WTC11 (cell line): Measurements from ENCODE around the gene MID1. TPM values are rescaled to one million over a fixed set of nuclear protein-coding genes. Genes with fewer than 3 reads are reported as not detected.

Experiments
- ATAC-seq: fragments of 200-7000 bp; cut with Tn5 transposase; 2 replicates; pipeline ENCODE4 v1.10.0; 2021; ENCODE audit warnings: mild to moderate bottlenecking, moderate library complexity
- CTCF ChIA-PET: fragments of 300-600 bp; sonication (Branson Sonifier 250); formaldehyde crosslinking; loops from one replicate; lab custom pipeline; 2021; ENCODE audit warnings: antibody characterized with exemption; lab: Charles Lee
- POLR2A ChIA-PET: fragments of 350-600 bp; sonication (Branson Sonifier 250); formaldehyde crosslinking; loops from one replicate; lab custom pipeline; 2021; ENCODE audit warnings: antibody characterized with exemption; lab: Charles Lee
- DNase-seq: peaks from one replicate; pipeline ENCODE4 v3.0.0; 2021; ENCODE audit warnings: low spot score
- H3K27ac Mint-ChIP-seq: 2 replicates; pipeline ENCODE4 v1.8.0; 2021; ENCODE audit warnings: mixed read lengths
- H3K27me3 Mint-ChIP-seq: 2 replicates; pipeline ENCODE4 v1.8.0; 2021; ENCODE audit warnings: low read depth, mild to moderate bottlenecking, moderate library complexity, mixed read lengths
- H3K36me3 Mint-ChIP-seq: 2 replicates; pipeline ENCODE4 v1.8.0; 2021; ENCODE audit warnings: mixed read lengths
- H3K4me1 Mint-ChIP-seq: 2 replicates; pipeline ENCODE4 v1.8.0; 2022; ENCODE audit warnings: mixed read lengths
- H3K4me3 Mint-ChIP-seq: 2 replicates; pipeline ENCODE4 v1.8.0; 2021; ENCODE audit warnings: mild to moderate bottlenecking, moderate library complexity, mixed read lengths
- H3K9me3 Mint-ChIP-seq: 2 replicates; pipeline ENCODE4 v1.8.0; 2021; ENCODE audit warnings: mixed read lengths
- ARID4B ChIP-seq: sonication (generic); formaldehyde crosslinking; IDR thresholded peaks from 2 replicates; pipeline ENCODE4 v1.8.0; 2023; ENCODE audit warnings: missing genetic modification reagents, mild to moderate bottlenecking, borderline replicate concordance
- CBFB ChIP-seq: sonication (generic); formaldehyde crosslinking; IDR thresholded peaks from 2 replicates; pipeline ENCODE4 v1.8.1; 2022; ENCODE audit warnings: mild to moderate bottlenecking, low read depth, missing genetic modification reagents
- E2F5 ChIP-seq: sonication (generic); formaldehyde crosslinking; IDR thresholded peaks from 2 replicates; pipeline ENCODE4 v1.8.1; 2022; ENCODE audit warnings: mild to moderate bottlenecking, moderate library complexity, missing genetic modification reagents
- ELF4 ChIP-seq: sonication (generic); formaldehyde crosslinking; IDR thresholded peaks from 2 replicates; pipeline ENCODE4 v1.8.1; 2022; ENCODE audit warnings: low read depth, mild to moderate bottlenecking, moderate library complexity, missing genetic modification reagents
- ERG ChIP-seq: fragments of 250-450 bp; sonication (Bioruptor Pico); IDR thresholded peaks from 2 replicates; pipeline ENCODE4 v1.8.0; 2021; ENCODE audit warnings: mild to moderate bottlenecking
- FOXP1 ChIP-seq: sonication (generic); formaldehyde crosslinking; IDR thresholded peaks from 2 replicates; pipeline ENCODE4 v1.8.0; 2022; ENCODE audit warnings: missing genetic modification reagents, mild to moderate bottlenecking, moderate library complexity, borderline replicate concordance
- FOXP4 ChIP-seq: sonication (generic); formaldehyde crosslinking; IDR thresholded peaks from 2 replicates; pipeline ENCODE4 v1.8.0; 2022; ENCODE audit warnings: mild to moderate bottlenecking, missing genetic modification reagents
- GABPB1 ChIP-seq: sonication (generic); formaldehyde crosslinking; IDR thresholded peaks from 2 replicates; pipeline ENCODE4 v1.8.1; 2023; ENCODE audit warnings: mild to moderate bottlenecking, missing genetic modification reagents
- MYBL2 ChIP-seq: sonication (generic); formaldehyde crosslinking; IDR thresholded peaks from 2 replicates; pipeline ENCODE4 v1.8.1; 2023; ENCODE audit warnings: mild to moderate bottlenecking, moderate library complexity, missing genetic modification reagents
- NFYB ChIP-seq: sonication (generic); formaldehyde crosslinking; conservative IDR thresholded peaks from 2 replicates; pipeline ENCODE4 v1.8.0; 2022; ENCODE audit warnings: low read depth, missing genetic modification reagents
- PRRX2 ChIP-seq: fragments of 250-450 bp; sonication (Bioruptor Pico); IDR thresholded peaks from 2 replicates; pipeline ENCODE4 v1.8.0; 2021; ENCODE audit warnings: mild to moderate bottlenecking
- SP1 ChIP-seq: sonication (generic); formaldehyde crosslinking; conservative IDR thresholded peaks from 2 replicates; pipeline ENCODE4 v1.8.1; 2022; ENCODE audit warnings: missing genetic modification reagents
- TP53 ChIP-seq: sonication (generic); formaldehyde crosslinking; IDR thresholded peaks from 2 replicates; pipeline ENCODE4 v1.8.1; 2023; ENCODE audit warnings: mild to moderate bottlenecking, missing genetic modification reagents
- USF2 ChIP-seq: sonication (generic); formaldehyde crosslinking; IDR thresholded peaks from 2 replicates; pipeline ENCODE4 v1.8.1; 2023; ENCODE audit warnings: mild to moderate bottlenecking, missing genetic modification reagents, moderate library complexity
- ZNF512 ChIP-seq: sonication (generic); formaldehyde crosslinking; IDR thresholded peaks from 2 replicates; pipeline ENCODE4 v1.8.1; 2022; ENCODE audit warnings: missing genetic modification reagents, borderline replicate concordance
- total RNA-seq: library from RNA; stranded (reverse); gene quantifications from 3 replicates; pipeline ENCODE4 v1.2.3, GENCODE V29; 2021

MID1 gene
- total RNA-seq, 1 experiment from 2014 or later: 52.2 TPM

- H3K36me3 Mint-ChIP-seq: no peaks in the 10 kb centered on the region
- no peaks in the 10 kb centered on the region for H3K27me3 Mint-ChIP-seq
- DNase-seq (no peak), ATAC-seq (peak; percentile 75)
- H3K27ac Mint-ChIP-seq: no peak overlapping the region
- POLR2A ChIA-PET: no interaction called here
- H3K4me1 Mint-ChIP-seq: peaks cover 24% of the 10 kb centered on the region
- no peak overlapping the region for H3K4me3 Mint-ChIP-seq
- 0 out of 2 replicates have a peak, but pooled peaks cover 7% of the 10 kb centered on the region for H3K9me3 Mint-ChIP-seq
- TF ChIP-seq CBFB (CRISPR knock-in tag) (no peak), NFYB (CRISPR knock-in tag) (no peak)
- TF ChIP-seq, all 79 proteins: peak for 0
- CTCF ChIA-PET: interaction anchor here (0.6 kb wide), 2 partner anchors 73 to 209 kb away, joined by 3 read pairs; no protein-coding TSS in a partner anchor
Measured at GRCh38 chrX:10399043-10399741, 221.2 kb downstream of the MID1 start.

GRCh38 chrX:10398215-10398614 is 222.2 kb downstream of the MID1 start:
- ATAC-seq (no peak), DNase-seq (no peak)
- no peaks in the 10 kb centered on the region for H3K27me3 Mint-ChIP-seq
- no peak overlapping the region for H3K4me3 Mint-ChIP-seq
- peaks cover 24% of the 10 kb centered on the region for H3K4me1 Mint-ChIP-seq
- no peaks in the 10 kb centered on the region for H3K36me3 Mint-ChIP-seq
- CTCF ChIA-PET: no interaction called here
- no peaks in the 10 kb centered on the region for H3K9me3 Mint-ChIP-seq
- H3K27ac Mint-ChIP-seq: no peak overlapping the region
- TF ChIP-seq PRRX2 (CRISPR knock-in tag) (no peak), ARID4B (no peak), USF2 (CRISPR knock-in tag) (no peak)
- POLR2A ChIA-PET: no interaction called here

GRCh38 chrX:10397349-10397748 is 223.0 kb downstream of the MID1 start:
- CTCF ChIA-PET: no interaction called here
- Mint-ChIP-seq H3K4me1 (peaks cover 24% of the 10 kb centered on the region), H3K4me3 (no peak overlapping the region), H3K27ac (no peak overlapping the region), H3K27me3 (no peaks in the 10 kb centered on the region; the same call in 1 of the 2 replicates), H3K9me3 (no peaks in the 10 kb centered on the region), H3K36me3 (no peaks in the 10 kb centered on the region)
- POLR2A ChIA-PET: no interaction called here
- TF ChIP-seq TP53 (CRISPR knock-in tag) (no peak), ERG (CRISPR knock-in tag) (no peak), MYBL2 (no peak), FOXP1 (CRISPR knock-in tag) (no peak), CBFB (CRISPR knock-in tag) (no peak), ZNF512 (CRISPR knock-in tag) (no peak), SP1 (CRISPR knock-in tag) (no peak), ELF4 (CRISPR knock-in tag) (no peak), FOXP4 (CRISPR knock-in tag) (no peak), GABPB1 (no peak), NFYB (CRISPR knock-in tag) (no peak), E2F5 (no peak)
- ATAC-seq: no peak
- no peak for DNase-seq
